Amygdala (tissue), 56 donors: Measurements from ENCODE around the gene ALG12.

Source experiments
- DNase-seq, 56 donors: peaks; one replicate each; lab custom pipeline; 2025; lab: John Stamatoyannopoulos, UW

Gene ALG12

DNA sequence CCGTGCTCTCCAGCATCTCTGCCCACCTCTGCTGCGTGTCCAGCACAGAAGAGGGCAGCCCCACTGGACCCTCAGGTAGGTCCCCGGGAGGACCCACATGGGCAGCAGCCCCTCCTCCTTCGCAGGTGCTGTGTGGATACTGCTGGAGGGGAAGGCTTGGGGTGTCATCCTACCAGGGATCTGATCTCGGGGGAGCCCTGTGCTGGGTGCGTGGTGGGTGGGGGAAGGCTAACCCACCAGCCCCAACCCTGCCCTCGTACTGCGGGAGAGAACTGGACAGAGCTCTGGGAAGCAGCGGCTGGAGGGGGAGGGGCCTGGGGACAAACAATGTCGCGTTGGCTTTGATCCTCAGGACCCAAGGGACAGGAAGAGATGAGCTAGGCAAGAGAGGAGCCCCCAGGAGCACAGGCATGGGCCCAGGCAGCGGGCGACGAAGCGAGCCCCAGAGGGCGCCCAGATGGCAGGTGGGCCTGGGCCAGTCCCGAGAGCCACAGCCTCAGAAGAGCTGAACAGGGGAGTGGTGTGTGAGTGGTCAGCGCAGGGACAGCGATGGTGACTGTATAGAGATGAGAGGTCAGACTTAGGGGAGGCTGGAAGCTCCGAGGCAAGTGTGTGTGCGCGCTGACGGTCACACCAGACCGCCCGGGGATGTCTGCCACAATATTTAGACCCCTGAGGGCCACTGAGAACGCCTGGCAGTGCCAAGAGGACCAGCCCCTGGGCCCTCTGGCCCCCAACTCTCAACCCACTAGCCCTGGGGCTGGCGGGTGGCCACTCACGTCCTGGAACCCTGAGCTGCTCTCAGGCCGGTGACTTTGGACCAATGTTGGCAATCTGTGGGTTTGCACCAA lies 40.9 kb upstream of the ALG12 start:
- DNase-seq = no peak

DNA sequence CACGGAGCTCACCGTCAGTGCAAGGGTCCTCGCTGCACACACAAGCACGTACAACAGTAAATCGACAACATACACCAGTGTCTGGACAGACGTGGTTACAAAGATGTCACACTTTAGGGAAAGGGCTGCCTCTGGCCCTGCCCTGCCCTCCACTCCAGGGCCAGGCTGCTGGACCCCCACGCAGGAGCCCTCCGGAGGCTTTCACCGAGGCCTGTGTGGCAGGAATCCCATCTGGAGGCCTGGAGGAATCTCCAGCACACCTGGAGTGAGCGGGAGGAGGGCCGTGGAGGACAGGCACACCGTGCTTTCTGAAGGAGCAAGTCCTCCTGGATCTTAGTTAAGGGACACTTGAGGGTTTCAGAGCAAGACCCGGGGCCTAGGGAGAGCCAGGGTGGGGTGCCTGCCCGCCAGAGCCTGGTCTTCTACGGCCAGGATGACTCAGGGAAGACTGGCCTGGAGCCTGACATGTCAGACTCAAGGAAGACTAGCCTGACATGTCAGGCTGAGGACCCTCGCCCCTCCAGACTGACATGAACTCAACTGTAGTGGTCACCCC lies 40.2 kb upstream of the ALG12 start:
- no peak for DNase-seq

DNA sequence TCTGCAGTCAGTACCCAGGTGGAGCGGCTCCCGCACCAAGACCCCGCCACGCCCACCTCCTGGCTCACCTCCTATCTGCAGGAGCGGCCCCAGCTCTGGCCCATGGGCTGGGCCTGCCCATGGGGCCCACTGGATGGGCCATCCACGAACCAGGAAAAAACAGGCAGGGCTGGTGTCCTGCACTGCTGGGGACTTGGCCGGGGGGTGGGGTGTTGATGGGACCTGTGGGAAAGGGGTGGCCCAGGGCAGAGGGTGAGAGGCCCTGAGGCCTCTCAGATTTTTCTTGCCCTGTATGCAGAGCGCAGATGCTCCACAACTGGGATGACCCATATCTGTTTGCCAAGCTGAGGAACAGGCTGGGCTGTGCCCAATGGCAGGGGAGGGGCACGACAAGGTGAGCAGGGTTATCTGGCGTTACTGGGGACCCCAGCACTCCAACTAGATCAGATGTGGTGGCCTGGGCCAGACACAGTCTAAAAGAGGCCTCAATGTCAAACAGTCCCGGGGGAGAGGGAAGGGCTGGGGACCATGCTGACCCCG lies 39.7 kb upstream of the ALG12 start:
- DNase-seq = no peak

DNA sequence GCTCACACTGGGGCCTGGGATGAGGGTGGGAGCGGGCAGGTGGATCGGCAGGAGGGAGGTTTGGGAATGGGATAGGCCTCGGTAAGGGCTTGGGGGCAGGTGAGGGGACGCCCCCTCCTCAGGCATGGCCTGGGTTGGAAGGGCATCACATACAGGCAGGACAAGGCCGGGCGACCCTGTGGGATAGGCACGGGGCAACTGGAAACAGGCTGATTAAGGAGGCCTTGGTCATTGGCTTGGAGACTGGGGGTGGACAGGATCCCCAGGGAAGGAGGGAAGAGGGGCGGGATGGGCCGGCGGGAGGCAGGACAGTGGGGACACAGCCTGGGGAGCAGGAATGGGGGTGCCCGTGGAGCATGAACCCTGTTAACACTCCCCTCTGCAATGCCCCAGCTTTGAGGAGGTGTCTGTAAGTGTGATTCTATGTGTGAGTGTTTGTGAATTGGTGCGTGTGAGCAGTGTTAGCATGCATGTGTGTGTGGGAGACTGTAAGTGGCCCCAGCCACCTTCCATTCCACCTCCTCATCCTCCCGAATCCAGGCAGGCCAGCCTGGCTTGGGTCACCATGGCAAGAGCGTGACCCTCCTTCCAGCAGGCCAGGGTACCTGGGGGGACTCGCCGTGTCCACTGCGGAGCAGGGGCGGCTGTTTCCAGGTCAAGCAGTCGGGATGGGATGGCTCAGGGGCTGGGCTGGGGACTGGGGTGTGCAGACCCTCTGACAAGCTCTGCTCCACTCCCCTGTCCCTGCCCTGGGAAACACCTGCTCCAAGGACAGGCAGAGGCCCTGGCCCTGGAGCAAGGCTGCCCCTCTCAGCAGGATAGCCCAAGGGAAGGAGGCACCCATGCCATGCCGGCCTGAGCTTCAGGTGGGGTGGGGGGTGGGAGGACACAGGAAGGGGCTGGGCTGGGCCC lies 38.9 kb upstream of the ALG12 start:
- no peak for DNase-seq

DNA sequence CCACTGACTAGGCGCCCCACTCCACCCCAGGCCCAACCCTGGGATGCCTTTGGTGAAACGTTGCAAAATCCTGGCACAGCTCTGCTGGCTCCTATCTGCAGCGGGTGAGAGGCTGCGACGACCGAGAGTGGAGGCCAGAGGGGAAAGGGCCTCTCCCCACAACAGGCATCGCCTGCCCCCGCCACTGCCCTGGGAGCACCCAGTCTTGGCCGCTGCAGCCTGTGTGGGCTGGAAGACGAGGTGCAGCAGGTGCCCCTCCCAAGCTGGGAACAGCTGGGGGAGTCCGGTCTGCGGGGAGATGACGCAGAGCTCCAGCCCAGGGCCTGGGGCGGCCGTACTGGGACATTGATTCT lies 38.2 kb upstream of the ALG12 start:
- DNase-seq = no peak

DNA sequence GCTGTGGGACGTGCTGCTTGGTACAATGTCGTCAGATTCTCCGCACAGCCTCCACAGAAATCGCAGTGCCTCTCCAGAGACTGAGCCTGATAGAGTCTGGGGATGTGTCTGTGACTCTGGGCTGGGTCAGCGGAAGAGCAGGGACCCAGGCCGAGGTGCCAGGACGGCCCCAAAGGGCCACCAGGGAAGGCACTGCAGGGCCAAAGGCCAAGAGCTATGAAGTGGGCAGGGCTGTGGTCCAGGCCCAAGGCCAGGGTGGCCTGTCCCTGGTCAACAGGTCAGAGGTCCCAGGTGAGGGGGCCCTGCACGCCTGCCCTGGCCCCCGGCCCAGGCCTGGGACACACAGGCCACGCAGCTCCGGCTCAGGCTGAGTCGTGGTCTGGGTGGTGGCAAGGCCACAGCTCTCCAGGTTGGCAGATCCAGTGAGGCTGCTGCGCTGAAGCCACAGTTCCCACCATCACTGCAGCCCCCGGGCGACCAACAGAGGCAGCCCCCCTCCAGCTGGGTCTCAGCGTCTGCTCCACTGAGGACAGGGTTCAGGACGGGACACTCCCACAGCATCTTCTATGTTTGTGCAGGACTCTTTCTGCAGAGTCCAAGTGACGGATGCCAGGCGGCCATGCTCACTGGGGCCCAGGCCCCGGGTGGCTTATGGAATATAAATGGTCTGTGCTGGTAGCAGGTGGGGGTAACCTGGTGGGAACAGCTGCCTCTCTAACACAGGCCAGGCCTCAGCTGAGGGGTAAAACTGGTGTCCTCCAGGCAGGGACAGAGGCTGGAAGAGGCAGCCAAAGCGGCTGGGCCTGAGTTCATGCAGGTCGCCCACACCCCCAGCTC lies 37.6 kb upstream of the ALG12 start:
- DNase-seq = no peak

DNA sequence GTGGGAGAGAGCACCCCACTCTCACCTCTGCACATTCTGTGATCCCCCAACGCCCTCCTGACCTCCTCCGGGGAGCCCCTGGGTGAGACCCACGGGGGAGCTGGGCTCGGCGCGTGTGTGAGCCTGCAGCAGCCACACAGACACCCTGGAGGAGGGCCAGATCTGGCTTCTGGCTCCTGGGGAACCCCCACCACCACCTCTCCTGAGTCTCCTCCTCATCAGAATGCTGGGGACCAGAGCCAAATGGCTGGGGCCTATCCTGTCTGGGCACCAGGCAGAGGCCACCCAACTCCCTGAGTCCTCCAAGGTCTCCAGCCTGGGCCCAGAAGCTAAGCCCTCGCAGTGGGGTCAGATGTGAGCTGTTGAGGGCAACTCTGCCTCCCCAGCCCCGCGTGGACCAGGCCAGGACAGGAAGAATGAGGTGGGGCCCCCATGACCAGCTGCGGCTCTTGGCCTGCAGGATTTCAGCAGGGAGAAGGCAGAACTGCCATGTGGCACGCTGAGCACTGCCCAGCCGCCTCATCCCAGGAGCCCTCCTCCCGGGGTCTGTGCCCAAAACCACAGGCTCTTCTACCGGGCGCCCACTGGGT lies 36.8 kb upstream of the ALG12 start:
- DNase-seq = no peak

DNA sequence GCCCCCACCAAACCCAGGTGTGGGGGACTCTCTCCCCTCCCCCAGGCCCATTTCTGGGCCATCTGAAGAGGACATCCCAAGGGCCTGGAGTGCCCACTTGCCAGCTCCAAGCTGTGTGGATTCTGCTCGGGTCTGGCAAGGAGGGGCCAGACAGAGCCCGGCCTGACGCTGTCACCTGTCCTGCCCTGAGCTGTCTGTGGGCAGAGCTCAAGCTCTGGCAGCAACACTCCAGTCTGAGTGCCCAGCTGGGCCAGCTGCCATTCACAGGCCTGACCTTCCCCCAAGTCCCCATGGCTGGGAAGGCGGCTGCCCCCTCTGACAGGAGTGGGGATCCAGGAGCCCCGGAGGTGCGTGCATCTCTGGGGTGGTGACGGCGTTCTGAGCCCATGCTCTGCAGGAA lies 36.1 kb upstream of the ALG12 start:
- DNase-seq = peak in 3 of 56 donors; percentile 18 to 65 (median 48)

DNA sequence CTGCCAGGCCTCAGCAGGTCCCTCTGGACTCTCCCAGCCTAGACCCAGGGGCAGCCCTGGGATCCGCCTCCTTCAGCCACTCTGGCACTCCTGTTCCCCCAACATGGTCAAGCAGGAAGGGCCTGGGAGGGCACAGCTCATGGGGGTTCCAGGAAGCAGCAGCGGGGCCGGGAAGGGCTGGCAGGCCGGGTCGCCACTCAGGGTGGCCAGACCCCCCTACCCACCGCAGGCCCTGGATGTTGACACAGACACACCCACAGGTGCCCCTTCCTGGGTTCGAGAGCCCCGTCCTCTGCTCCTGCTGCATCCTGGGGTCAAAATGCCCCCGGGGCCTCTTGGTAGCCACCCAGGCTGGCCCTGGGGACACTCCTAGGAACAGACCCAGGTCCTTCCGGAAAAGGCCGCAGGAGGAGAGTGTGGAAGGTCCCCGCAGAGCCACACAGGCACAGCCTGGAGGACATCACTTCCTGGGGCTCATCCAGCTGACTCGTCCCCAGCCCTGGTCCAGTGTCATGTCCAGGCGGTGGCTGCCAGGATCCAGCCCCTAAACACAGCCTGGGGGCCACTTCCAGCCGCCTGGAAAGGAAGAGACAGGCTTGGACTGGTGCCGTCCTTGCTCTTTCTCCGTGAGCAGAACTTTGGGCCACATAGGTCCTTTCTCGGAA lies 35.6 kb upstream of the ALG12 start:
- no peak for DNase-seq

DNA sequence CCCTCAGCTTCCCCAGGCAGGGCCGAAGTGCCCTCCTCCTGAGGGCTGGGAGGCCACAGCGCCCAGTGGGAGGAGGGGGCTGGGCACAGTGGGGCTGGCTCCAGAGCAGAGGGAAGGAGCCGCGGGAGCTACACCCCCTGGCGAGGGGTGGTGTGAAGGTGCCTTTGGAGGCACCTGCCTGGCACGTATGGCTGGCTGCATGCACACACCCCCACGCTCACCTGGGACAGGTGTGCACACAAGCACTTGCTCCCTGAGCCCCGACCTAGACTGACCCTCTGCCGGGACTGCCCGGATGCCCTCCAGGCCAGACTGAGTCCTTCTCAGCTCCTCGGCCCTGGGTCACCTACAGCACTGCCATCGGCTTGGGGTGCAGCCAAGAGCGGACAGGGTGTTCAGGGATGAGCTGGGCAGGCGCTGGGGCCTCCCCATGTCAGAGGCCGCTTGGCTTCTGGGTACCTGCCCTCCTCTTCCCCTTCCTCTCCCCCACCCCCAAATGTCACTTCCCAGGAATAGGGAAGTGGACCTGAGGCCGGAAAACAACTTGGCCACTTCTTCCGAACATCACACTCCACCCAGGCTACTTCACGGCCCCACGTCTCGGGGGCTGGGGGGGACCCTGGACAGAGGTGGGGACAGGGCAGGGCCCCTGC lies 34.9 kb upstream of the ALG12 start:
- no peak for DNase-seq

DNA sequence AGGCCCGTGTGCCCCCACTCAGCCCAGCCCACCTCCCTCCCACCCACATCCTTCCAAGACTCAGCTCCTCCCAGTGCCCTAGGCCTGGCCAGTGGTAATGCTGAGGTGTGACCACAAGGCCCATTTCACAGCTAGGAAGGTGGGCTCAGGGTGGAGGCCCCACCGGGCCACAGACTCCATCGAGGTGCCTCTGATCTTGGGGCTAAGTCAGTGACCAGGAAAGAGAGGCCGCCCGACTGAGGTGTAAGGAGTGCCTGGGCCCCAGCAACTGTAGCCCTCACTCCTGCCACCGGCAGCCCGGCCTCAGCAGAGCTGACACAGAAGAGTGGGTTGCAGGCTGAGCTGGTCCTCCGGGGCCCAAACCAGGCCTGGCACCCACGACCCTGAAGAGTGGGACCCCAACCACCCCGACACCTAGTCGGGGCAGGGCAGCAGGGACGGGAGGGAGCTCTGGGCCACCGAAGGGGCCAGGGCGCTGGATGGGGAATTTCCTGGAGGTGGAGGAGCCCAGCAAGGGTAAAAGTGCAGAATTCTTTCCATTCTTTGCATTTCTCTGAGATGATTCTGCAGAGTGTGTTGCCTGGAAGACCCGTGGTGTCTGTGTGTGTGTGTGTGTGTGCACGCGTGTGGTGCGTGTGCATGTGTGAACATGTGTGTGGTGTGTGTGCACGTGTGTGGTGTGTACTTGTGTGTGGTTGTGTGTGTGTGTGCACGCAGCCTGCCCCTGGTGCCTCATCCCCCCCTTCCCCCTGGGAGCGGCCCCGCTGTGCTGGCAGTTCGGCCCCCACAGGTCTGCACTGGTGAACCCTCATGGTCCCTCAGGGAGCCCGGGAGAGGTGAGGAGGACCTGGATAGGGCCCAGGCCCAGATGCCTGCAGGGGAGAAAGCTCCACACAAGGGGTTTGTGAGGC lies 34.0 kb upstream of the ALG12 start:
- DNase-seq = no peak

DNA sequence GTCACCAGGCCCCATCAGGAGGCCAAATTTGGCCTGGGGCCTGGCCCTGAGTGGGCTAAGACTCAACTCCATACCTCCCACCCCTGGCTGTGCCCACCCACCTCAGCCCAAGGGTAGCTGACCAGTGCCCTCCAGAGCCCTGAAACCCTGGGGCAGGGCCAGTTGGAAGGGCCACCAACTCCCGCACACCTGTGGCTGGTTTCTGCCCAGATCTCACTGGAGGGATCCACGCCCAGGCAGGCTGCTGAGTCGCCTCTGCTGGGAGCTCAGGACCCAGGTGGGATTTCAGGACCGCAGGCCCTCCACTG lies 33.4 kb upstream of the ALG12 start:
- no peak for DNase-seq

DNA sequence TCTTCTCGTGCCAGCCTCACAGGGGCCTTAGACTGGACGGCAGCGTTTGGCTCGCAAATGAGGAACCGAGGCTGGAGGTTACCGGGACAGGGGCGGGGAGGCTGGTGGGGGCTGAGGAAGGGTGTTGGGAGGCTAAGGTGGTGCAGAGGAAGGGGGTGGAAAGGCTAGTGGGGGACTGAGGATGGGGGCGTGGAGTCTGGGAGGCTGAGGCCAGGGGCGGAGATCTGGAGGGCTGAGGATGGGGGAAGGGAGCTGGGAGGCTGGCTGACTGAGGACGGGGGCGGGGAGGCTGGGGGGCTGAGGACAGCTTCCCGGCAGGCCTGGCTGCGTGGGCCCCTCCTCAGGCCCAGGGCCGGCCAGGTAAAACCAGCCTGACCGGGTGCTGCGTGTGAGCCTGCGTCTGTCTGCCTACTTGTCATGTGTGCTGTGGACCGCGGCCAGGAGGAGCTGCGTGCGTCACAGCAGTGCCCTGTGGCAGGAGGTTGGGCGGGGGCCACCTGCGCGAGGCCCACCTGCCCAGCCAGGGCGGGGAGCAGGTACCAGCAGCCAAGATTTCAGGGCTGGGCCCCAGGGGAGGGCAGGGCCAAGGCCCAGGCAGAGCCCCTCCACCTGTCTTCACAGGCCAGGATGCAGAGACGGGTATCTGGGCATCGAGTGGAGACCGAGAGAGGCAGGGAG lies 32.9 kb upstream of the ALG12 start:
- DNase-seq = no peak

DNA sequence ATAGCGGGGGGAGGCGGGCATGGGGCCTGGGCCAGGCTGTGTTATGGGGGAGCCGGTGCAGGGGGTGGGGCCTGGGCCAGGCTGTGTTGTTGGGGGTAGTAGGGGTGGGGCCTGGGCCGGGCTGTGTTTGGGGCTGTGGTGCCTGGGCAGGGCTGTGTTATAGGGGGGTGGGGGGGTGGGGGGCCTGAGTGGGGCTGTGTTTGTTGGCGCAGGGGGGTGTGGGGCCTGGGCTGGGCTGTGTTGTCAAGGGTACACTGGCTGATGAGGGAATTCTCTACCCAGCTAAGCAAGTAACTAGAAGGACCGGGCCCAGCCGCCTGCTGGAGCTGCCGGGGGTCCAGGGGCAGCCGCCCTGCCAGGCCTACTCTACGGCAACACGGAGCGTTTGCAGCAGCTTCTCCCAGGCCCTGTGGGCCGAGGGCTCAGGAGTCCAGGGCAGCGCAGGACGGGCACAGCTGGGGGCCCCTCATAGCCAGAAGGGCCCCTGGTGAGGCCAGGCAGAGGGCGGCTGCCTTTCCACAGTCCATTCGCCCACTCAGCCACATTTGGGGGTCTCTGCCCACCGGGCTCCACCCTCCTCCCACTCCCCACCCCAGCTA lies 32.3 kb upstream of the ALG12 start:
- DNase-seq = no peak

DNA sequence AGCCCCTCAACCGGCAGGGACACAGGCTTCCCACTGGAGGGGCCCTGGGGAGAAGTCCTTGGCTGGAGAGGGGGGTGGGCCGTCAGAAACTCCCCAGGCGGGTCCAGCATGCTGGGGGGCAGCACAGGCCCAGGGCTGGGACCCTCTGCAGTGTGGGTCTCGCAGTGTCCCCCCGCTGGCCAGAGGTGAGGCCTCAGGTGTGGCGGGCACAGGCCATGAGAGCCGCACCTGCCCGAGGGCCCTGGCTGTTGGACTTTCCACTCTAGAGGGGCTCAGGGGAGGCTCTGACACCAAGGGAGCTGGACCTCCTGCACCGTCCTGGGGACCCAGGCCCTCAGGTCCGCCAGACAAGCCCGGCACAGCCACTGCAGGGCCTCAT lies 31.7 kb upstream of the ALG12 start:
- DNase-seq = no peak

DNA sequence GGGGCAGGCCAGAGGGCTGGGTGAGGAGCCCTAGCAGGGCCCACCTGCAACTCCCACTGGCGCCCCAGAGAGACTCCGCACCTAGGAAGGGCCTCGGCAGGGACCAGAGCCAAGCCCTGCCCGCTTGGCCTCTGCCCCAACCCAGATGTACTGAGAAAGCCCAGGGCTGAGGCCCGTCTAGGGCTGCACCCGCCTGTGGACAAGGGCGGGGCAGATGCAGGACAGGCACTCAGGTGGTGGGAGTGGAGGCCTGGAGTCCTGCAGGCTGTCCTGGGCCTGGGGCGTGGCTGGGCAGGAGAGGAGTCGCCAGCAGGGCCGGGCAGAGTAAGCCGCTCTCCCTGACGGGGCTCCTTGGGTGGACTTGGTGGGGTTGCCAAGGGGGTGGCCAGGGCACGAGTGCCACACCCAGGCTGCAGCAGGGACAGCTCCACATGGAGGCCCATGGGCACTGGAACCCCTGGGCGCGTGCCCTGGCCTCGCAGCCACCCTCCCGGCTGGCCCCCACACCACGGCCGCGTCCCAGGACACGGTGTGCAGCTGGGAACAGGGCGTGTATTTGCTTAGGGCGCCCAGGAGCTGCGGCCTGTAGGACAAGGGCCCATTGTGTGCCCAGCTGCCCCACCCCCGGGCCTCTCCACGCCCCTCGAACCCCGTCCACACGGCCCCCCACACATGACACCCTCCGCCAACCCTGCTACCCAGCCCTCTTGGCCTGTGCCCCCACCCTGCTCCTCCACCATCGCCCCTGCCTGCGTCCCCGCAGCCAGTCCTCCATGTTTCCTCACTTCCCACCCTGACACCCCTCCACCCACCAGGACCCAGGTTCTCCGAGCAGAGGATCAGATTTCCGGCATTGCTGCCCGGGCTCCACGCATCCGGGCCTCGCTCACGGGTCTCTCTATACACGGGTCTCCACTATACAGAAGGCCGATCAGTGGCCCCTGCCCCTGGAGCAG lies 31.0 kb upstream of the ALG12 start:
- no peak for DNase-seq
